Bronchial epithelial cell (primary cell): ENCODE data around the gene SNAP91. TPM values are rescaled to one million over a fixed set of nuclear protein-coding genes. Genes with fewer than 3 reads are reported as not detected.

Experiments
- DNase-seq: peaks from one replicate; pipeline ENCODE4 v3.0.0-alpha.2; 2010; ENCODE audit warnings: low read depth
- FAIRE-seq: peaks from 2 replicates; lab custom pipeline; 2011; peaks lifted over from hg19 to GRCh38; lab: Jason Lieb, UNC
- H3K27me3 ChIP-seq: 2 replicates; pipeline ENCODE4 v1.5.1; 2011; ENCODE audit warnings: low read length; ENCODE audit not compliant: control insufficient read depth, insufficient read depth
- H3K36me3 ChIP-seq: 2 replicates; pipeline ENCODE4 v1.5.1; 2011; ENCODE audit warnings: low read length; ENCODE audit not compliant: control insufficient read depth, insufficient read depth
- H3K4me3 ChIP-seq: 2 replicates; pipeline ENCODE4 v1.5.1; 2011; ENCODE audit warnings: mild to moderate bottlenecking, low read depth, low read length, control low read depth
- CTCF ChIP-seq: IDR thresholded peaks from 2 replicates; pipeline ENCODE4 v1.5.1; 2011; ENCODE audit warnings: mild to moderate bottlenecking, moderate library complexity, low read length, control low read depth, inconsistent platforms; ENCODE audit not compliant: insufficient read depth, severe bottlenecking
- total RNA-seq: library from RNA; depleted of rRNA; stranded (reverse); fragments of >200 nt; gene quantifications from 2 replicates; pipeline ENCODE4 v1.2.1, GENCODE V29; 2014

SNAP91 gene
- total RNA-seq, 1 donor from 2014 or later: under 0.01 TPM

GRCh38 chr6:83741089-83741488 is 32.2 kb upstream of the SNAP91 start:
- H3K36me3 ChIP-seq: no peaks in the 10 kb centered on the region
- H3K27me3 ChIP-seq: no peaks in the 10 kb centered on the region
- no peak for DNase-seq
- no peak for FAIRE-seq
- no peak overlapping the region for H3K4me3 ChIP-seq
- no peak for TF ChIP-seq CTCF

GRCh38 chr6:83735461-83735860 is 26.6 kb upstream of the SNAP91 start:
- DNase-seq: no peak
- no peak for TF ChIP-seq CTCF
- Histone ChIP-seq H3K4me3 (no peak overlapping the region), H3K36me3 (no peaks in the 10 kb centered on the region), H3K27me3 (no peaks in the 10 kb centered on the region)
- no peak for FAIRE-seq

GRCh38 chr6:83729871-83730270 is 21.0 kb upstream of the SNAP91 start:
- Histone ChIP-seq H3K4me3 (no peak overlapping the region), H3K27me3 (no peaks in the 10 kb centered on the region), H3K36me3 (no peaks in the 10 kb centered on the region)
- no peak for TF ChIP-seq CTCF
- FAIRE-seq: no peak
- no peak for DNase-seq

- no peak for DNase-seq
- FAIRE-seq: no peak
- TF ChIP-seq CTCF: no peak
- H3K27me3 ChIP-seq: no peaks in the 10 kb centered on the region
- H3K36me3 ChIP-seq: no peaks in the 10 kb centered on the region
- H3K4me3 ChIP-seq: no peak overlapping the region
These were observed 14.0 kb upstream of the SNAP91 start for GRCh38 chr6:83722876-83723275.

- H3K27me3 ChIP-seq: no peaks in the 10 kb centered on the region
- TF ChIP-seq CTCF: no peak
- DNase-seq: no peak
- no peak for FAIRE-seq
- no peak overlapping the region for H3K4me3 ChIP-seq
- no peaks in the 10 kb centered on the region for H3K36me3 ChIP-seq
These were observed 8.9 kb upstream of the SNAP91 start for GRCh38 chr6:83717809-83718208.

- no peak for DNase-seq
- FAIRE-seq: no peak
- TF ChIP-seq CTCF: no peak
- Histone ChIP-seq H3K4me3 (no peak overlapping the region), H3K36me3 (no peaks in the 10 kb centered on the region), H3K27me3 (peaks cover 18% of the 10 kb centered on the region)
These were observed 3.1 kb upstream of the SNAP91 start for GRCh38 chr6:83711958-83712357.
